GM19035 (cell line): ENCODE measurements around the gene SRSF3.
"Not testable (repeated sequence)": the region's sequence is repeated elsewhere in the genome, so short reads cannot be mapped to it uniquely, and the experiment has no call there.

Experiments used
- ATAC-seq: cut with Tn5 transposase; IDR thresholded peaks from one replicate; pipeline ENCODE4 v1.9.1; 2021; ENCODE audit not compliant: unreplicated experiment

SRSF3 gene

GRCh38 chr6:36643977-36644376 lies 49.8 kb downstream of the SRSF3 start:
- no peak for ATAC-seq

- no peak for ATAC-seq
Observed at GRCh38 chr6:36649086-36649485, 54.9 kb downstream of the SRSF3 start.

GRCh38 chr6:36649701-36650484 lies 55.7 kb downstream of the SRSF3 start:
- ATAC-seq, result no peak

- no peak for ATAC-seq
Observed at GRCh38 chr6:36650848-36651478, 56.8 kb downstream of the SRSF3 start.

- ATAC-seq, result no peak
Observed at GRCh38 chr6:36651659-36652379, 57.7 kb downstream of the SRSF3 start.

DNA sequence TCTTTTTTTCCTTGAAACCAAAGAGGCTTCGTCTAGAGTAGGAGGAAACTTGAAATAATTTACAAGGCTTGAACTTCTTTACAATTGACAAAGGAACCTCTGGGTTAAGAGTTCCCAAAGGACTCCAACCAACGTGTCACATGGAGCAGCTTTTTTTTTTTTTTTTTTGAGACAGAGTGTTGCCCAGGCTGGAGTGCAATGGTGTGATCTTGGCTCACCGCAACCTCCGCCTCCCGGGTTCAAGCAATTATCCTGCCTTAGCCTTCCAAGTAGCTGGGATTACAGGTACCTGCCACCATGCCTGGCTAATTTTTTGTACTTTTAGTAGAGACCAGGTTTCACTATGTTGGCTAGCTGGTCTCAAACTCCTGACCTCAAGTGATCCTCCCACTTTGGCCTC lies 60.3 kb downstream of the SRSF3 start:
- not testable (repeated sequence) for ATAC-seq
